Vagina (tissue), 2 donors: ENCODE results near the gene FRG2B. TPM values are rescaled to one million over a fixed set of nuclear protein-coding genes. Genes with fewer than 3 reads are reported as not detected.

Experiments
- DNase-seq, 2 donors: peaks; one replicate each; pipeline ENCODE4 v3.0.0-alpha.2; 2017; ENCODE audit errors: extremely low spot score in 2 of 2
- H3K27ac ChIP-seq: fragments of 200-600 bp; sonication (generic); one replicate; pipeline ENCODE4 v1.5.1; 2019
- H3K27me3 ChIP-seq: fragments of 200-600 bp; sonication (generic); one replicate; pipeline ENCODE4 v1.5.1; 2019
- H3K36me3 ChIP-seq, 2 donors: fragments of 200-600 bp; sonication (generic); one replicate each; pipeline ENCODE4 v1.5.1; 2017 to 2019
- H3K4me1 ChIP-seq: fragments of 200-600 bp; sonication (generic); one replicate; pipeline ENCODE4 v1.5.1; 2019
- H3K4me3 ChIP-seq, 2 donors: fragments of 200-600 bp; sonication (generic); 1 replicate in 1 of 2; 2 replicates in 1 of 2; pipeline ENCODE4 v1.5.1; 2016 to 2019
- H3K9me3 ChIP-seq: fragments of 200-600 bp; sonication (generic); one replicate; pipeline ENCODE4 v1.5.1; 2019
- POLR2A ChIP-seq, 2 donors: fragments of 450-650 bp; IDR thresholded peaks; one replicate each; pipeline ENCODE4 v1.6.1; 2017; ENCODE audit warnings: antibody characterized with exemption in 2 of 2, mild to moderate bottlenecking in 2 of 2, moderate library complexity in 2 of 2
- POLR2AphosphoS5 ChIP-seq, 2 donors: sonication (generic); formaldehyde crosslinking; IDR thresholded peaks; one replicate each; pipeline ENCODE4 v1.9.0; 2017; ENCODE audit warnings: antibody characterized with exemption in 2 of 2, mild to moderate bottlenecking in 2 of 2, low read depth in 1 of 2; ENCODE audit not compliant: insufficient read depth in 1 of 2
- intact Hi-C: fragments of 100-400 bp; cut with DNase I; formaldehyde crosslinking; loops from one replicate; pipeline ENCODE4 v1.15.1; 2023
- total RNA-seq: library from RNA; depleted of rRNA; stranded (reverse); fragments of >200 nt; gene quantifications from one replicate; pipeline ENCODE4 v1.2.3, GENCODE V29; 2016
- TF ChIP-seq, protein P1 (sequence below), 3 experiments: fragments of 450-650 bp in 2 of 3; fragments of 200-600 bp in 1 of 3; sonication (generic) in 1 of 3; IDR thresholded peaks; one replicate each; pipeline ENCODE4 v1.5.1; 2017 to 2019; ENCODE audit warnings: antibody characterized with exemption in 3 of 3, mild to moderate bottlenecking in 2 of 3, moderate library complexity in 2 of 3

The FRG2B gene
- total RNA-seq, 1 donor from 2014 or later: not detected

DNA sequence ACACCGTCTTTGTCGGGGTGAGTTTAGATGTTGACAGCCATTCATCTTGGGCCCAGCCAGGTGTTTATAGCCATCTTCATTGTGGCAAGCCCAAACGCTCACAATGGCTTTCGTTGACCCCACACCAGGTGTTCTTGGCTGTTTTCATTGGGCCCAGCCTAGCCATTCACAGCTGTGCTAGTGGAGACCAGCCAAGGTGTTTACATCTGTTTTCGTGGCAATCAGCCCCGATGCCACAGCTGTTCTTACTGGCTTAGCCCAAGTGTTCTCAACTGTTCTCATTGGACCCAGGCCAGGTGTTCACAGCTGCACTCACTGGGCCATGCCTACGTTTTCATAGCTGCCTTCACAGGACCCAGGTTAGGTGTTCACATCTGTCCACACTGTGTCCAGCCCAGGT is 7.7 kb downstream of the FRG2B start:
- Histone ChIP-seq H3K27me3 (no peaks in the 10 kb centered on the region), H3K27ac (no peak overlapping the region), H3K36me3 (no peaks in the 10 kb centered on the region), H3K4me3 (no peak overlapping the region), H3K9me3 (no peaks in the 10 kb centered on the region), H3K4me1 (no peaks in the 10 kb centered on the region)
- no peak for TF ChIP-seq POLR2AphosphoS5 (IDR thresholded peaks at IDR 0.05; ENCODE audit: insufficient read depth in 1 of 2, low read depth in 1 of 2)
- TF ChIP-seq, protein P1, sequence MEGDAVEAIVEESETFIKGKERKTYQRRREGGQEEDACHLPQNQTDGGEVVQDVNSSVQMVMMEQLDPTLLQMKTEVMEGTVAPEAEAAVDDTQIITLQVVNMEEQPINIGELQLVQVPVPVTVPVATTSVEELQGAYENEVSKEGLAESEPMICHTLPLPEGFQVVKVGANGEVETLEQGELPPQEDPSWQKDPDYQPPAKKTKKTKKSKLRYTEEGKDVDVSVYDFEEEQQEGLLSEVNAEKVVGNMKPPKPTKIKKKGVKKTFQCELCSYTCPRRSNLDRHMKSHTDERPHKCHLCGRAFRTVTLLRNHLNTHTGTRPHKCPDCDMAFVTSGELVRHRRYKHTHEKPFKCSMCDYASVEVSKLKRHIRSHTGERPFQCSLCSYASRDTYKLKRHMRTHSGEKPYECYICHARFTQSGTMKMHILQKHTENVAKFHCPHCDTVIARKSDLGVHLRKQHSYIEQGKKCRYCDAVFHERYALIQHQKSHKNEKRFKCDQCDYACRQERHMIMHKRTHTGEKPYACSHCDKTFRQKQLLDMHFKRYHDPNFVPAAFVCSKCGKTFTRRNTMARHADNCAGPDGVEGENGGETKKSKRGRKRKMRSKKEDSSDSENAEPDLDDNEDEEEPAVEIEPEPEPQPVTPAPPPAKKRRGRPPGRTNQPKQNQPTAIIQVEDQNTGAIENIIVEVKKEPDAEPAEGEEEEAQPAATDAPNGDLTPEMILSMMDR (IDR thresholded peaks at IDR 0.05): no peak
- no peak for TF ChIP-seq POLR2A (IDR thresholded peaks at IDR 0.05)
- DNase-seq: no peak
- intact Hi-C loops: no loop called here

DNA sequence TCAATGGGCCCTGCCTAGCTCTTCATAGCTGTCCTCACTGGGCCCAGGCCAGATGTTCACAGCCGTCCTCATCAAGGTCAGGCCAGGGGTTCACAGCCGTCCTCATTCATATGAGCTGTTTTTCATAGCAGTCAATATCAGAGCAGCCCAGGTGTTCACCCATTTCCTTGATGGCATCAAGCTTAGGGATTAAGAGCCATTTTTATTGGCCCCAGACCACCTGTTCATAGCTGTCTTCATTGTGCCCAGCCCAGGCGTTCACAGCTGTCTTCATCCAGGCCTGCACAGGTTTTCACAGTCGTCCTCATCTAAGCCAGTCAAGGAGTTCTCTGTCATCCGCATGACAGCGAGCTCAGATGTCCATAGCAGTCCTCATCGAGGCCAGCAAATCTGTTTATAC is 9.4 kb downstream of the FRG2B start:
- Histone ChIP-seq H3K4me1 (no peaks in the 10 kb centered on the region), H3K27ac (no peak overlapping the region)

DNA sequence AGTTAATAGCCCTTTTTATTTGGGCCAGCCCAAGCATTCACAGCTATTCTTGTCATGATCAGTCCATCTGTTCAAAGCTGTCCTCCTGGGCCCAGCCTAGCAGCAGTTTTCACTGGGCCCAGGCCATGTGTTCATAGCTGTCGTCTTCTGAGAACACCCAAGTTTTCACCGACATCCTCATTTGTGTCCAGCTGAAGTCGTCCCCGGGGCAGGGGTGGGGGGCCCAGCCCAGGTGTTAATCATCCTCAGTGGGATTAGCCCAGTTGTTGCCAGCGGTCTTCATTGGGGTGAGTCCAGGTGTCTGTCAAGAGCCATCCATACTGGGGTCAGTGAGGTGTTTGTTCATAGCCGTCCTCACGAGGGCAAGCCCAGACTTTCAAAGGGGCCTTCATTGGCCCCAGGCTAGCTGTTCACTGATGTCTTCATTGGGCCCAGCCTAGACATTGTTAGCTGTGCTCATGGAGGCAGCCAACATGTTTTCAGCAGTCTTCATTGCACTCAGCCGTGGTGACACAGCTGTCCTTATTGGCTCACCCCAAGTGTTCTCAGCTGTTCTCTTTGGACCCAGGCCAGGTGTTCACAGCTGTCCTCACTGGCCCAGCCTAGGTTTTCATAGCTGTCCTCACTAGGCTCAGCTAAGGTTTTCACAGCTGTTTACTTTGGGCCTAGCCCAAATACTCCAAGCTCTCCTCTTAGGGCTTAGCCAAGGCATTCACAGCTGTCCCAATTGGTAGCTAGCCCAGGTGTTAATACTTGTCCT is 10.0 kb downstream of the FRG2B start:
- no peaks in the 10 kb centered on the region for H3K9me3 ChIP-seq
- no peak overlapping the region for H3K27ac ChIP-seq
- intact Hi-C loops: no loop called here
- H3K36me3 ChIP-seq: no peaks in the 10 kb centered on the region
- peak in 1 of 2 donors; percentile 87 for DNase-seq
- H3K27me3 ChIP-seq: no peaks in the 10 kb centered on the region
- H3K4me3 ChIP-seq: no peak overlapping the region
- H3K4me1 ChIP-seq: no peaks in the 10 kb centered on the region
- TF ChIP-seq, protein P1 (IDR thresholded peaks at IDR 0.05): no peak
- TF ChIP-seq POLR2A (IDR thresholded peaks at IDR 0.05) (no peak), POLR2AphosphoS5 (IDR thresholded peaks at IDR 0.05; ENCODE audit: insufficient read depth in 1 of 2, low read depth in 1 of 2) (no peak)

More for the DNA sequence above, 9.4 kb downstream of the FRG2B start:
- no peak overlapping the region for H3K4me3 ChIP-seq
- TF ChIP-seq, protein P1 (IDR thresholded peaks at IDR 0.05): no peak
- no peak for TF ChIP-seq POLR2A (IDR thresholded peaks at IDR 0.05)
- TF ChIP-seq POLR2AphosphoS5 (IDR thresholded peaks at IDR 0.05; ENCODE audit: insufficient read depth in 1 of 2, low read depth in 1 of 2): no peak
- intact Hi-C loops: no loop called here
- no peak for DNase-seq
- H3K27me3 ChIP-seq: no peaks in the 10 kb centered on the region
- H3K36me3 ChIP-seq: no peaks in the 10 kb centered on the region
- H3K9me3 ChIP-seq: no peaks in the 10 kb centered on the region

DNA sequence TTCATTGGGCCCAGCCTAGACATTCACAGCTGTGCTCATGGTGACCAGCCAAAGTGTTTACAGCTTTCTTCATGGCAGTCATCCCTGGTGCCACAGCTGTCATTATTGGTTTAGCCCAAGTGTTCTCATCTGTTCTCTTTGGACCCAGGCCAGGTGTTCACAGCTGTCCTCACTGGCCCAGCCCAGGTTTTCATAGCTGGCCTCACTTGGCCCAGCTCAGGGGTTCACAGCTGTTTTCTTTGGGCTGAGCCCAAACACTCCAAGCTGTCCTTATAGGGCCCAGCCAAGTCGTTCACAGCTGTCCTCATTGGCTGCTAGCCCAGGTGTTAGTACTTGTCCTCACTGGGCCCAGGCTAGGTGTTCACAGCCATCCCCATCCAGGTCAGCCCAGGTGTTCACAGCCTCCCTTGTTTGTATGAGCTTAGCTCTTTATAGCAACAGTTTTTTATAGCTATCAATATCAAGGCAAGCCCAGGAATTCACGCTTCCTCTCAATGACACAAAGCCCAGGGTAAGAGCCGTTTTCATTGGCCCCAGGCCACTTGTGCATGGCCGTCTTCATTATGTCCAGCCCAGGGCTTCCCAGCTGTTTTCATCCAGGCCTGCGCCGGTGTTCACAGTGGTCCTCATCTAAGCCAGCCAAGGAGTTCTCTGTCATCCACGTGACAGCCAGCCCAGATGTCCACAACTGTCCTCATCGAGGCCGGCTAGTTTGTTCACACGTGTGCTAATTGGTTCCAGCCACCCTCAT is 11.6 kb downstream of the FRG2B start:
- Histone ChIP-seq H3K9me3 (no peaks in the 10 kb centered on the region), H3K27ac (no peak overlapping the region), H3K27me3 (no peaks in the 10 kb centered on the region), H3K36me3 (no peaks in the 10 kb centered on the region), H3K4me1 (no peaks in the 10 kb centered on the region), H3K4me3 (no peak overlapping the region)
- TF ChIP-seq, protein P1 (IDR thresholded peaks at IDR 0.05): no peak
- TF ChIP-seq POLR2A (IDR thresholded peaks at IDR 0.05) (no peak), POLR2AphosphoS5 (IDR thresholded peaks at IDR 0.05; ENCODE audit: insufficient read depth in 1 of 2, low read depth in 1 of 2) (no peak)
- intact Hi-C loops: no loop called here
- DNase-seq: peak in 1 of 2 donors; percentile 82

DNA sequence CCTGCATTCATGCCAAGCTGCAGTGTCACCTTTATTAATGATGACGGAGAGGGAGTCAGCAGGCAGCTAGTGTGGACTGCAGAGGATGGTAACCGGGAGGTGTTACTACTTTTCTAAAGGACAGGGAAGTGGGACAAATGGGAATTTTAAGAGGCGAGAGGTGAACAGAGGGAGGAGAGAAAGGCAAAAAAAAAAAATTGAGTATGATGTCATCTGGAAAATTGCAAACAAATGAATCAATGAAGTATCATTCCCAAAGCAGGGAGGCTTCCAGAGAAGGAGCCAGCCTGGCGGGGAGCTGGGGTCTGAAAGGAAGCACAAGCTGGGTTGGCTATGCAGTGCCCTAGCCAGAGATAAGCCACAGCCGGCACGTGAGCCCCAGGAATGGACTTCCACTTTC is 12.9 kb downstream of the FRG2B start:
- Histone ChIP-seq H3K27me3 (no peaks in the 10 kb centered on the region), H3K4me3 (no peak overlapping the region), H3K36me3 (no peaks in the 10 kb centered on the region), H3K27ac (no peak overlapping the region), H3K4me1 (no peaks in the 10 kb centered on the region), H3K9me3 (no peaks in the 10 kb centered on the region)
- intact Hi-C loops: no loop called here
- no peak for TF ChIP-seq POLR2AphosphoS5 (IDR thresholded peaks at IDR 0.05; ENCODE audit: insufficient read depth in 1 of 2, low read depth in 1 of 2)
- no peak for TF ChIP-seq POLR2A (IDR thresholded peaks at IDR 0.05)
- TF ChIP-seq, protein P1 (IDR thresholded peaks at IDR 0.05): no peak
- no peak for DNase-seq
